HepG2 (cell line): ENCODE data around the gene NRL. TPM values are rescaled to one million over a fixed set of nuclear protein-coding genes. Genes with fewer than 3 reads are reported as not detected.
A peak's percentile ranks its signal among the peaks of the same experiment; 100 is the strongest.

Source experiments
- ATAC-seq: fragments of 200-7000 bp; cut with Tn5 transposase; 3 replicates; pipeline ENCODE4 v1.9.1; 2020; ENCODE audit warnings: mild to moderate bottlenecking, moderate library complexity
- BruUV-seq: library from RNA; stranded (reverse); fragments of 400-500 nt; replicated peaks from 2 replicates; lab custom pipeline; 2021; lab: Mats Ljungman, UMichigan
- CTCF ChIA-PET: fragments of 300-600 bp; formaldehyde crosslinking; extraction: SDS; loops from one replicate; lab custom pipeline; 2021; ENCODE audit warnings: low total read pairs, inconsistent platforms, low intra/inter-chr PET ratio; lab: Yijun Ruan, JAX
- POLR2A ChIA-PET: fragments of 350-600 bp; sonication (Branson Sonifier 250); formaldehyde crosslinking; loops from one replicate; lab custom pipeline; 2020; ENCODE audit warnings: antibody characterized with exemption, inconsistent platforms; lab: Yijun Ruan, JAX
- DNase-seq: peaks from one replicate; pipeline ENCODE4 v3.0.0-alpha.2; 2015; ENCODE audit warnings: low spot score
- FAIRE-seq: peaks from 3 replicates; lab custom pipeline; 2011; peaks lifted over from hg19 to GRCh38; lab: Jason Lieb, UNC
- H2AFZ ChIP-seq: one replicate; pipeline ENCODE4 v1.6.1; 2011; ENCODE audit warnings: low read length, inconsistent platforms
- H3K27ac ChIP-seq: fragments of 300-600 bp; 3 replicates; pipeline ENCODE4 v1.8.0; 2011; ENCODE audit warnings: mixed run types, mild to moderate bottlenecking, mixed read lengths, low read length, inconsistent platforms; ENCODE audit not compliant: insufficient read depth; ENCODE audit errors: extremely low read length
- H3K27me3 ChIP-seq, 2 experiments: fragments of 200-600 bp in 1 of 2; 2 replicates in 1 of 2; 3 replicates in 1 of 2; pipeline versions ENCODE4 v1.6.0 to v1.8.0; 2011; ENCODE audit warnings: low read length in 2 of 2, mild to moderate bottlenecking in 2 of 2, moderate library complexity in 2 of 2, inconsistent platforms in 1 of 2; ENCODE audit not compliant: insufficient read depth in 2 of 2, control insufficient read depth in 1 of 2
- H3K36me3 ChIP-seq, 2 experiments: fragments of 200-600 bp in 1 of 2; replicated peaks in 1 of 2; 2 replicates in 1 of 2; 3 replicates in 1 of 2; pipeline versions ENCODE4 v1.5.1 to v1.8.0; 2011; ENCODE audit warnings: low read length in 2 of 2, inconsistent platforms in 1 of 2; ENCODE audit not compliant: insufficient read depth in 2 of 2, control insufficient read depth in 1 of 2
- H3K4me1 ChIP-seq: 2 replicates; pipeline ENCODE4 v1.5.1; 2012; ENCODE audit warnings: low read length, inconsistent platforms; ENCODE audit not compliant: insufficient read depth
- H3K4me2 ChIP-seq: 2 replicates; pipeline ENCODE4 v1.6.0; 2011; ENCODE audit warnings: low read depth, low read length, inconsistent platforms
- H3K4me3 ChIP-seq, 3 experiments: fragments of 200-600 bp in 1 of 3; sonication (generic), shearing (Covaris generic) in 1 of 3; replicated peaks in 1 of 3; 2 replicates each; pipeline ENCODE4 v1.5.1; 2011 to 2016; ENCODE audit warnings: low read length in 3 of 3, inconsistent platforms in 2 of 3, low read depth in 2 of 3, mild to moderate bottlenecking in 2 of 3, control low read depth in 1 of 3, mixed read lengths in 1 of 3; ENCODE audit not compliant: insufficient read depth in 1 of 3
- H3K79me2 ChIP-seq: one replicate; pipeline ENCODE4 v1.6.1; 2011; ENCODE audit warnings: low read length, inconsistent platforms; ENCODE audit not compliant: insufficient read depth
- H3K9ac ChIP-seq: 2 replicates; pipeline ENCODE4 v1.6.0; 2011; ENCODE audit warnings: mild to moderate bottlenecking, low read depth, low read length, inconsistent platforms; ENCODE audit not compliant: insufficient read depth
- H3K9me3 ChIP-seq: 2 replicates; pipeline ENCODE4 v1.5.1; 2012; ENCODE audit warnings: mild to moderate bottlenecking, low read length
- H4K20me1 ChIP-seq: 2 replicates; pipeline ENCODE4 v1.6.0; 2011; ENCODE audit warnings: inconsistent platforms, mild to moderate bottlenecking, low read length, moderate library complexity; ENCODE audit not compliant: insufficient read depth
- ARHGAP35 ChIP-seq: sonication (generic); formaldehyde crosslinking; IDR thresholded peaks from 2 replicates; pipeline ENCODE4 v1.9.0; 2022; ENCODE audit warnings: mild to moderate bottlenecking, inconsistent platforms, moderate library complexity, missing genetic modification reagents, borderline replicate concordance
- CBX5 ChIP-seq: sonication (generic); formaldehyde crosslinking; IDR thresholded peaks from 2 replicates; pipeline ENCODE4 v1.4.0; 2020; ENCODE audit warnings: missing genetic modification reagents, borderline replicate concordance
- CENPT ChIP-seq: sonication (generic); formaldehyde crosslinking; IDR thresholded peaks from 2 replicates; pipeline ENCODE4 v1.8.0; 2022; ENCODE audit warnings: low read depth, mild to moderate bottlenecking, moderate library complexity, missing genetic modification reagents
- EEA1 ChIP-seq: sonication (generic); formaldehyde crosslinking; IDR thresholded peaks from 2 replicates; pipeline ENCODE4 v1.5.1; 2020; ENCODE audit warnings: mild to moderate bottlenecking, missing genetic modification reagents, borderline replicate concordance
- ETV6 ChIP-seq: sonication (generic); formaldehyde crosslinking; conservative IDR thresholded peaks from 2 replicates; pipeline ENCODE4 v1.4.0; 2020; ENCODE audit warnings: missing genetic modification reagents
- GATA4 ChIP-seq: sonication (generic); IDR thresholded peaks from 2 replicates; pipeline ENCODE4 v1.6.1; 2016; ENCODE audit warnings: antibody characterized with exemption, low read depth, borderline replicate concordance
- MAX ChIP-seq: IDR thresholded peaks from 2 replicates; pipeline ENCODE4 v1.6.1; 2012; ENCODE audit warnings: inconsistent platforms
- MED13 ChIP-seq: sonication (generic); formaldehyde crosslinking; IDR thresholded peaks from 2 replicates; pipeline ENCODE4 v1.5.0; 2020; ENCODE audit warnings: missing genetic modification reagents
- MTERF4 ChIP-seq: sonication (generic); formaldehyde crosslinking; IDR thresholded peaks from 2 replicates; pipeline ENCODE4 v1.8.0; 2023; ENCODE audit warnings: mild to moderate bottlenecking, missing genetic modification reagents
- MTF2 ChIP-seq: sonication (generic); formaldehyde crosslinking; IDR thresholded peaks from 2 replicates; pipeline ENCODE4 v1.5.0; 2020; ENCODE audit warnings: missing genetic modification reagents, borderline replicate concordance
- PHF21A ChIP-seq: sonication (generic); formaldehyde crosslinking; IDR thresholded peaks from 2 replicates; pipeline ENCODE4 v1.5.0; 2020; ENCODE audit warnings: mild to moderate bottlenecking, missing genetic modification reagents
- PPARG ChIP-seq: conservative IDR thresholded peaks from 2 replicates; pipeline ENCODE4 v1.6.1; 2016; ENCODE audit warnings: missing biosample characterization, missing genetic modification reagents
- RAD51 ChIP-seq: fragments of 450-650 bp; IDR thresholded peaks from 2 replicates; pipeline ENCODE4 v1.6.1; 2016; ENCODE audit warnings: borderline replicate concordance
- SMYD3 ChIP-seq: sonication (generic); formaldehyde crosslinking; IDR thresholded peaks from 2 replicates; pipeline ENCODE4 v1.8.1; 2023; ENCODE audit warnings: mild to moderate bottlenecking, missing genetic modification reagents
- THYN1 ChIP-seq: sonication (generic); formaldehyde crosslinking; IDR thresholded peaks from 2 replicates; pipeline ENCODE4 v1.8.1; 2023; ENCODE audit warnings: low read depth, mild to moderate bottlenecking, moderate library complexity, missing genetic modification reagents, borderline replicate concordance
- ZMYM4 ChIP-seq: sonication (generic); formaldehyde crosslinking; IDR thresholded peaks from 2 replicates; pipeline ENCODE4 v1.8.1; 2023; ENCODE audit warnings: mild to moderate bottlenecking, missing genetic modification reagents
- ZNF737 ChIP-seq: sonication (generic); formaldehyde crosslinking; IDR thresholded peaks from 2 replicates; pipeline ENCODE4 v1.5.0; 2020; ENCODE audit warnings: missing genetic modification reagents, mild to moderate bottlenecking, borderline replicate concordance
- WGBS: methylation state at CpG from one replicate; pipeline ENCODE4 v1.1.6; 2017; ENCODE audit warnings: low lambda C conversion rate; 5-methylcytosine and 5-hydroxymethylcytosine counted together
- in situ Hi-C: cut with HindIII; loops from 2 replicates; pipeline ENCODE4 v1.10.0; 2017; ENCODE audit warnings: low pct_unique_long_range_greater_than_20kb; ENCODE audit not compliant: extremely low pct_ligation_motif_present
- intact Hi-C: fragments of 100-400 bp; cut with micrococcal nuclease; formaldehyde crosslinking; loops from one replicate; pipeline ENCODE4 v1.10.0; 2022; ENCODE audit not compliant: unreplicated experiment
- polyA plus RNA-seq, 8 experiments: library from polyadenylated mRNA; depleted of rRNA in 3 of 8; stranded (reverse) in 7 of 8; unstranded in 1 of 8; fragments of >200 nt; fragmentation: Illumina TruSeq in 4 of 8; extraction: Trizol in 4 of 8; gene quantifications; 2 replicates each; pipeline versions ENCODE4 v1.2.1 to v1.2.3, GENCODE V29; 2011 to 2016; ENCODE audit warnings: low read depth in 4 of 8, missing spikeins in 1 of 8, mixed read lengths in 1 of 8; ENCODE audit not compliant: insufficient read depth in 1 of 8
- total RNA-seq, 5 experiments: library from RNA; depleted of rRNA; stranded (reverse); fragments of >200 nt; fragmentation: Illumina TruSeq; extraction: Trizol; gene quantifications; 2 replicates each; pipeline ENCODE4 v1.2.3, GENCODE V29; 2016; ENCODE audit warnings: low read depth in 1 of 5
- TF ChIP-seq, protein P1 (sequence below): sonication (generic); formaldehyde crosslinking; IDR thresholded peaks from 2 replicates; pipeline ENCODE4 v1.9.0; 2021; ENCODE audit warnings: missing genetic modification reagents, borderline replicate concordance

NRL gene
- total and polyA plus RNA-seq, 2 of the 13 experiments (the other 11 are each of a cell fraction or from before 2014, with no cell fraction given): 2.5 to 4.7 TPM

DNA sequence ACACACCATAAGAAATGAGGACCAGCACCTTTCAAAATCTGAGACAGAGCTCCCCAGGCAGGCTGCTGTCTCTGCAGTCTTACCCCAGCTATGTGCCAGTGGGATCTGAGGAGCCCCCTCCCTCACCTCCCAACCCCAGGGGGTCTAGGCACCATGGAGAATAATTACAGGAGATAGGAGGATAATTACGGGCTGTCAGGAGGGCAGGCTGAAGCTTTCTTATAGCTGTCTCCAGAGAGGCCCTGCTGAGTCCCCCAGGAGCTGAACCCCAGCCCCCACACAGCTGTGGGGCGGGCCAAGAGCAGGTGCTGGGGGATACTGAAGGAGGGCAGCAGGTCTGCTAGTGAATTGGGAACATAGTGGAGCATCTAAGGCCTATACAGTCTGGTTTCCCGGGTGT, 36.6 kb downstream of the NRL start:
- CTCF ChIA-PET: interaction anchor here (1.1 kb wide), 1 partner anchor 12 kb away, joined by 3 read pairs; no protein-coding TSS in a partner anchor
- intact Hi-C loops: no loop called here

GRCh38 chr14:24077086-24077485, 37.7 kb downstream of the NRL start:
- H3K36me3 ChIP-seq: no peaks in the 10 kb centered on the region
- FAIRE-seq (no peak), DNase-seq (no peak), ATAC-seq (no peak)
- H3K9me3 ChIP-seq: no peaks in the 10 kb centered on the region
- no peaks in the 10 kb centered on the region for H4K20me1 ChIP-seq
- H3K4me2 ChIP-seq: no peak overlapping the region
- in situ Hi-C loops (no loop called here), intact Hi-C loops (no loop called here)
- 78% methylated on average over 23 of the region's 23 CpGs for WGBS
- ChIA-PET CTCF (no interaction called here), POLR2A (interaction anchor here (8.3 kb wide), 1 partner anchor 18 kb away, joined by 68 read pairs; the partner anchor contains the start of gene PCK2)
- H3K79me2 ChIP-seq: no peaks in the 10 kb centered on the region
- no peak overlapping the region for H2AFZ ChIP-seq
- peaks cover 18 to 64% of the 10 kb centered on the region in 2 experiments for H3K27me3 ChIP-seq
- peaks cover 43% of the 10 kb centered on the region for H3K4me1 ChIP-seq
- H3K9ac ChIP-seq: no peak overlapping the region
- H3K27ac ChIP-seq: no peak overlapping the region
- BruUV-seq: no TSS peak
- no peak overlapping the region for H3K4me3 ChIP-seq
- TF ChIP-seq PPARG (CRISPR knock-in tag) (no peak), ZMYM4 (no peak), EEA1 (CRISPR knock-in tag) (no peak), GATA4 (no peak), THYN1 (CRISPR knock-in tag) (no peak), ZNF737 (CRISPR knock-in tag) (no peak), CBX5 (no peak), PHF21A (CRISPR knock-in tag) (no peak), CENPT (CRISPR knock-in tag) (0 out of 2 replicates have a peak, but pooled peaks have one; percentile 45)
- TF ChIP-seq, protein P1, sequence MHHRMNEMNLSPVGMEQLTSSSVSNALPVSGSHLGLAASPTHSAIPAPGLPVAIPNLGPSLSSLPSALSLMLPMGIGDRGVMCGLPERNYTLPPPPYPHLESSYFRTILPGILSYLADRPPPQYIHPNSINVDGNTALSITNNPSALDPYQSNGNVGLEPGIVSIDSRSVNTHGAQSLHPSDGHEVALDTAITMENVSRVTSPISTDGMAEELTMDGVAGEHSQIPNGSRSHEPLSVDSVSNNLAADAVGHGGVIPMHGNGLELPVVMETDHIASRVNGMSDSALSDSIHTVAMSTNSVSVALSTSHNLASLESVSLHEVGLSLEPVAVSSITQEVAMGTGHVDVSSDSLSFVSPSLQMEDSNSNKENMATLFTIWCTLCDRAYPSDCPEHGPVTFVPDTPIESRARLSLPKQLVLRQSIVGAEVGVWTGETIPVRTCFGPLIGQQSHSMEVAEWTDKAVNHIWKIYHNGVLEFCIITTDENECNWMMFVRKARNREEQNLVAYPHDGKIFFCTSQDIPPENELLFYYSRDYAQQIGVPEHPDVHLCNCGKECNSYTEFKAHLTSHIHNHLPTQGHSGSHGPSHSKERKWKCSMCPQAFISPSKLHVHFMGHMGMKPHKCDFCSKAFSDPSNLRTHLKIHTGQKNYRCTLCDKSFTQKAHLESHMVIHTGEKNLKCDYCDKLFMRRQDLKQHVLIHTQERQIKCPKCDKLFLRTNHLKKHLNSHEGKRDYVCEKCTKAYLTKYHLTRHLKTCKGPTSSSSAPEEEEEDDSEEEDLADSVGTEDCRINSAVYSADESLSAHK: no peak

More for the DNA sequence above, 36.6 kb downstream of the NRL start:
- POLR2A ChIA-PET: interaction anchor here (8.3 kb wide), 1 partner anchor 17 kb away, joined by 68 read pairs; the partner anchor contains the start of gene PCK2
- Histone ChIP-seq H3K79me2 (no peaks in the 10 kb centered on the region), H4K20me1 (no peaks in the 10 kb centered on the region), H3K27me3 (peaks cover 17 to 65% of the 10 kb centered on the region in 2 experiments), H3K9me3 (no peaks in the 10 kb centered on the region), H3K4me2 (no peak overlapping the region), H3K4me3 (no peak overlapping the region), H3K9ac (no peak overlapping the region), H3K4me1 (peaks cover 45% of the 10 kb centered on the region), H3K36me3 (no peaks in the 10 kb centered on the region), H2AFZ (no peak overlapping the region), H3K27ac (no peak overlapping the region)
- no peak for FAIRE-seq
- in situ Hi-C loops: no loop called here
- no TSS peak for BruUV-seq
- no peak for DNase-seq
- 26% methylated on average over 3 of the region's 3 CpGs for WGBS
- no peak for ATAC-seq
- no peak for TF ChIP-seq MTERF4 (CRISPR knock-in tag)
- no peak for TF ChIP-seq ARHGAP35 (CRISPR knock-in tag)
- TF ChIP-seq SMYD3 (CRISPR knock-in tag): no peak
- TF ChIP-seq MTF2 (CRISPR knock-in tag): no peak
- no peak for TF ChIP-seq RAD51
- no peak for TF ChIP-seq MAX
- TF ChIP-seq MED13 (CRISPR knock-in tag): no peak
- TF ChIP-seq ETV6 (CRISPR knock-in tag): no peak
